C4-2B (cell line): Measurements from ENCODE around the gene ZNF665.
"Not testable (repeated sequence)": the region's sequence is repeated elsewhere in the genome, so short reads cannot be mapped to it uniquely, and the experiment has no call there.

ENCODE experiments used
- H3K27ac ChIP-seq: fragments of 450-650 bp; 2 replicates; pipeline ENCODE4 v1.5.1; 2017
- ZFX ChIP-seq: fragments of 450-650 bp; IDR thresholded peaks from 2 replicates; pipeline ENCODE4 v1.6.1; 2017
- TF ChIP-seq, protein P1 (sequence below): fragments of 450-650 bp; conservative IDR thresholded peaks from 2 replicates; pipeline ENCODE4 v1.5.1; 2017; ENCODE audit warnings: mild to moderate bottlenecking

Gene ZNF665

DNA sequence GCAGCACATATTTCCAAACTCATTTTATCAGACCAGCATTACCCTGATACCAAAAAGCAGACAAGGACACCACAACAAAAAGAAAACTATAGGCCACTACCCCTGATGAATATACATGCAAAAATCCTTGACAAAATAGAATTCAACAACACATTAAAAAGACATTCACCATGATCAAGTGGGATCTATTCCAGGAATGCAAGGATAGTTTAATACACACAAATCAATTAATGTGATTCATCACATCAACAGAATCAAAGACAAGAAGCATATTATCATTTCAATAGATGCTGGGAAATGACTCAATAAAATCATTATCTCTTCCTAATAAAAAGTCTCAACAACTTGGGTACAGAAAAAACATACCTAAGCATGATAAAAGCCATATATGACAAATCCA lies 45.5 kb downstream of the ZNF665 start:
- TF ChIP-seq ZFX = no peak
- TF ChIP-seq, protein P1, sequence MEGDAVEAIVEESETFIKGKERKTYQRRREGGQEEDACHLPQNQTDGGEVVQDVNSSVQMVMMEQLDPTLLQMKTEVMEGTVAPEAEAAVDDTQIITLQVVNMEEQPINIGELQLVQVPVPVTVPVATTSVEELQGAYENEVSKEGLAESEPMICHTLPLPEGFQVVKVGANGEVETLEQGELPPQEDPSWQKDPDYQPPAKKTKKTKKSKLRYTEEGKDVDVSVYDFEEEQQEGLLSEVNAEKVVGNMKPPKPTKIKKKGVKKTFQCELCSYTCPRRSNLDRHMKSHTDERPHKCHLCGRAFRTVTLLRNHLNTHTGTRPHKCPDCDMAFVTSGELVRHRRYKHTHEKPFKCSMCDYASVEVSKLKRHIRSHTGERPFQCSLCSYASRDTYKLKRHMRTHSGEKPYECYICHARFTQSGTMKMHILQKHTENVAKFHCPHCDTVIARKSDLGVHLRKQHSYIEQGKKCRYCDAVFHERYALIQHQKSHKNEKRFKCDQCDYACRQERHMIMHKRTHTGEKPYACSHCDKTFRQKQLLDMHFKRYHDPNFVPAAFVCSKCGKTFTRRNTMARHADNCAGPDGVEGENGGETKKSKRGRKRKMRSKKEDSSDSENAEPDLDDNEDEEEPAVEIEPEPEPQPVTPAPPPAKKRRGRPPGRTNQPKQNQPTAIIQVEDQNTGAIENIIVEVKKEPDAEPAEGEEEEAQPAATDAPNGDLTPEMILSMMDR = no peak

DNA sequence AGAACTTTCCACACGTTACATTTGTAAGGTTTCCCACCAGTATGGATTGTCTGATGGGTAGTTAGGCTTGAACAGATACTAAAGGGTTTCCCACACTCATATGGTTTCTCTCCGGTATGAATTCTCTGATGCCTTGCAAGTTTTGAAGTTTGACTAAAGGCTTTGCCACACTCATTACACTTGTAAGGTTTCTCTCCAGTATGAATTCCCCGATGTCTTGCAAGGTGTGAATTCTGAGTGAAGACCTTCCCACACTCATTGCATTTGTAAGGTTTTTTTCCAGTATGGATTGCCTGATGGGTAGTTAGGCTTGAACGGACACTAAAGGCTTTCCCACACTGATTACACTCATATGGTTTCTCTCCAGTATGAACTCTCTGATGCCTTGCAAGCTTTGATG lies 52.8 kb downstream of the ZNF665 start:
- no peak overlapping the region for H3K27ac ChIP-seq
- no peak for TF ChIP-seq ZFX
- TF ChIP-seq, protein P1 = no peak

More for the DNA sequence above, 45.5 kb downstream of the ZNF665 start:
- no peak overlapping the region for H3K27ac ChIP-seq

DNA sequence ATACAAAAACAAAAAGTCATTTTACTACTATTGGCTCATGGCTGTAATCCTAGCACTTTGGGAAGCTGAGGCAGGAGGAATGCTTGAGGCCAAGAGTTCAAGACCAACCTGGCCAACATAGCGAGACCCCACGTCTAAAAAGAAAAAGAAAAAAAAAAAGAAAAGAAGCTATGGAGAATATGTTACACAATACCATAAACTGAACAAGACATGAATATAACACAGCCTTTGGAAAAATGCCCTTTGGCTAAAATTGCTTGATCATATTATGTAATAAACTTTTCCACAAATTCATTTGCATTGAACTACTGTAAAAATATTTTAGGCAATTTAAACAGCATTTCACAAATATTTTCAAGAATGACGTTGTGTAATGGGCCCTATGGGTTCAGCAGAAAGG lies 56.7 kb downstream of the ZNF665 start:
- TF ChIP-seq, protein P1 = no peak
- no peak for TF ChIP-seq ZFX

DNA sequence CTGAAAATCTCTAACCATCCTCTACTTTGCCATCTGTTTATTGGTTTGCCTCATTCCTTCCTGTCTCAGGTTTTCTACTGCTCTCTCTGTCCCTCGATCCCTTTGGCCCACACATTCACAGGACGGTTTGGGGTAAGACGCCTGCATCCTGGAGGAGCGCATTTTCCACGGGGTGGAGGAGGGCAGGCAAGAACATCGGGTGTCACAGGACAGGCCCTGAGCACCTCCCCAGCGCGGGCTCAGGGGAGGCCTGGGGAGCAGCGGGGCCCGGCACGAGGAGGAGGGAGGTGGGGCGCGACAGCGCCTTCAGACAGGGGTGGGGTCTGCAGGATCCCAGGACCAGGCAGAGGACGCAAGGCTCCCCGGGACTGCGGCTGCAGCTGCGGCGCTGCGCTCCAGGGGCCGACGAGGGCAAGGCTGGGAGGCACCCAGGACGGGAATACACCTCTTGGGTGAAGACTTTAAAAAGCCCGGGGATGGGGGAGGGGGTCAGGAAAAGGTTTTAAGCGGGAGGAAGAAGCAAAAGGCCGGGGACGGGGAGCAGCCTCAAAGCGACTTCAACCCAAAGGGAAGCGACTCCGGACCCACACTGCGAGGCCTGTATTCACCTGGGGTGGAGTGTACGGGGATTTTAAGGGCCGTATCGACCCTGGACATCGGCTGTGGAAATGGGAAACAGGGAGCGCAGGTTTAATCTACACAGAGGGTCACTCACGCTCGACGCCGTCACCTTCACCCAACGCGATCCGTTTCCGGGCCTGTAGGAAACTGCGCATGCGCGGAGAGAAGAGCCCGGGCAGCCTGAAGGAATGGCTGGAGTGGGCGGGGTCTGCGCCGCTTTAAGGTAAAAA lies 60.8 kb downstream of the ZNF665 start, which contains the start of gene ZNF415:
ZNF415 (minus strand) TSS at position 770 of the 851 bp plus-strand sequence. CDS start 10,234 bp downstream, outside the sequence.
- peak within 1 kb of the TSS; percentile 49 for H3K27ac ChIP-seq
- TF ChIP-seq ZFX = no peak
- TF ChIP-seq, protein P1 = no peak

More for the DNA sequence above, 56.7 kb downstream of the ZNF665 start:
- no peak overlapping the region for H3K27ac ChIP-seq

DNA sequence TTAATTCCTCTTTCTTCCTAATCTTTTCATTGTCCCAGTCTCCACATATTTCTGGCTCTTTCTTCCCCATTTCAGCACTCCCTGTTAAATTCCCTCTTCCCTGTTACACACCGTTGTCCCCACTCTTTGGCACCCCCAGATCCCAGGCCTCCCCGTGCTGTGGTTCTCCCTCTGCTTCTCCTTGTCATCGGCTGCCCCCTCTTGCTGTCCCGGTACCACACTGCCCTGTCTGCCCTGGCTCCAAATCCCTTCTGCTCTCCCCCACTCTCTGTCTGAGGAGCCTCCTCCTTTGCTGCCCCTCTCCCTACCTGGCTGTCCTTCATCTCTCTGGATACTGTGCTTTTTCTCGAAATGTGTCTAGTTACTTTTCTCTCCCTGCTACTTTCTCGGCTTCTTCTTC lies 61.4 kb downstream of the ZNF665 start:
- TF ChIP-seq, protein P1 = no peak
- TF ChIP-seq ZFX = no peak
- H3K27ac ChIP-seq = no peak overlapping the region

DNA sequence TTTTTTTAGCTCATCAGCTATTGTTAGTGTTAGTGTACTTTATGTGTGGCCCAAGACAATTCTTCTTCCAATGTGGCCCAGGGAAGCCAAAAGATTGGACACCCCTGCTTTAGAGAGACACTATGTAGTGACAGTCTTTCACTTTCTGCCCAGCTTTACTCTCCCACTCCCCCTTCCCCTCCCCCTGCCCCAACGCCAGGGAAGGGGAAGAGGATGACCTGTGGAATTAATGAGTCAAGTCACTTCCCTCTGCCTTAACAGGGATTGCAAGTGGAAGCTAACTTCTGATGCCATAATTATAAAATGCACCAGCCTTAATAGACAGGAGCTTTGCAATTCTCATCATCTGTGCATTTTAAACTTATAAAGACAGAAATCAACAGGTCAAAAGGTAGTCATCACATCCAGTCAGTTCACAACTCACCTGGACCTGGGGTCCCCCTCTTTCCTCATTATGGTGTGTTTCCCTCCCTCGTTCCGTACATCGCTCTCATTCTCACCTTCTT lies 62.0 kb downstream of the ZNF665 start:
- H3K27ac ChIP-seq = no peak overlapping the region
- no peak for TF ChIP-seq ZFX
- TF ChIP-seq, protein P1 = no peak

DNA sequence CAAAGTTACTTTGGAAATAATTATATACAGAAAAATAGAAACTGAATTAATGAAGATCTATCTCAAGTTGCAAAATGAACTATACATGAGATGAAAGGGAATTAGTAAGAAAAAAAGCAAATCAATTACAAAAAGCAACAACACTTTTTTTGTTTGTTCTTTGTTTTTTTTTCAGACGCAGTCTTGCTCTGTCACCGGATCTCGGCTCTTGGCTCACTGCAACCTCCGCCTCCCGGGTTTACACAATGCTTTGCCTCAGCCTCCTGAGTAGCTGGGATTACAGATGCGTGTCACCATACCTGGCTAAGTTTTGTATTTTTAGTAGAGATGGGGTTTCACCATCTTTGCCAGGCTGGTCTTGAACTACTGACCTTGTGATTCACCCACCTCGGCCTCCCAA lies 62.7 kb downstream of the ZNF665 start:
- TF ChIP-seq, protein P1 = no peak
- TF ChIP-seq ZFX = no peak
- H3K27ac ChIP-seq = no peak overlapping the region

DNA sequence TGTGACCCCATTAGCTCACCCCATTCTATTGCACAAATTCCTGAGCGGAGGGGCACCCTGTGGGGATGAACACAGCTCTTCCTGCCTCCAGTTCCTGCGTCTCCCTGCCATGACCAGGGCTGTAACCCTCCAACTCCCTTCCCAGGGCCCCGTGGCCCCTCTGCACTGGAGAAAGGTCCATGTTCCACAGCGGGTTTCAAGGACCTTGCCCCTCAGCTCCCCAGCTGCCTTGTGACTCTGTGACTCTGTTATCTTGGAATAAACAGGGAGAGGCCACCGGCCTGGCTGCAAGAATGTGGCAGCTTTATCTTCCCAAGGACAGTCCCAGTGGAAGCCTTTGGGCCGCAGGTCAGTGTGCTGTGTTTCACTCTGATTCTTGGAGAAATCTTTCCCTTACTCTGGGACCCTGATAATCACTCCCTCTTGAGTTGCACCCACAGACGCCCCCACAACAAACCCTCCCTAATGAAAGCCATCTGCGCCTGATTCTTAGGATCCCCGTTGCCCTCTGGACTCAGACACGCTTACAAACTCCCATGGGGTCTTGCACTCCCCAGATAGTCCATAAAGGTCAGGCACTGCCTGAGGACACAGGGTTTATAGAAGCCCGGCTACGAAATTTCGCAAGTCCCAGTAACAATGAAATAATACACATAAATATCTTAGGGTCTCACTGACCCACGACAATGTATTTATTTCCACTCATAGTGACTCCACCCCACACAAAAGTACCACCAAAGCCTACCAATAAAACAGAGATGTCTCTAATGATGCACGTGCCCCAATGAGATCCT lies 66.2 kb downstream of the ZNF665 start:
- not testable (repeated sequence) for H3K27ac ChIP-seq
